HG02870 (cell line): Measurements from ENCODE around the gene WNT5B.

Experiments used
- ATAC-seq: cut with Tn5 transposase; IDR thresholded peaks from one replicate; pipeline ENCODE4 v1.9.1; 2021; ENCODE audit warnings: mild to moderate bottlenecking, moderate library complexity; ENCODE audit not compliant: unreplicated experiment

WNT5B gene

DNA sequence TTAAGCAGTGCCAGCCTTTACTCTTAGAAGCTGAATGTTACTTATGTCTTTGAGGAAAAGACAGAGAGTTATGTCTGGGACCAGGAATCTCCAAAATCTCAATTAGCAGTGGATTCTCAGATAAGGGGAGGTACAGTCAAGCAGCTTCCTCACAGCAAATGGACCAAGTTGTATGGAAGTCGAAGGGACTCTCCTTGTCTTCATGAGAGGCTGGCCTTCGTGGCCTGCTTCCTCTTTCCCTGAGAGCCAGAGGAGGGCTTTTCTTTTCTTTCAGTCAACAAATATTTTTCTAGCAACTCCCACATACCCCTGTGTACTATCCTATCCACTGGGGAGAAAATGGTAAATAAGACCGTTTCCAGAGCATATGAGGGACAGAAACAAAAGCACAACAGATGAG, 6.6 kb upstream of the WNT5B start:
- no peak for ATAC-seq

DNA sequence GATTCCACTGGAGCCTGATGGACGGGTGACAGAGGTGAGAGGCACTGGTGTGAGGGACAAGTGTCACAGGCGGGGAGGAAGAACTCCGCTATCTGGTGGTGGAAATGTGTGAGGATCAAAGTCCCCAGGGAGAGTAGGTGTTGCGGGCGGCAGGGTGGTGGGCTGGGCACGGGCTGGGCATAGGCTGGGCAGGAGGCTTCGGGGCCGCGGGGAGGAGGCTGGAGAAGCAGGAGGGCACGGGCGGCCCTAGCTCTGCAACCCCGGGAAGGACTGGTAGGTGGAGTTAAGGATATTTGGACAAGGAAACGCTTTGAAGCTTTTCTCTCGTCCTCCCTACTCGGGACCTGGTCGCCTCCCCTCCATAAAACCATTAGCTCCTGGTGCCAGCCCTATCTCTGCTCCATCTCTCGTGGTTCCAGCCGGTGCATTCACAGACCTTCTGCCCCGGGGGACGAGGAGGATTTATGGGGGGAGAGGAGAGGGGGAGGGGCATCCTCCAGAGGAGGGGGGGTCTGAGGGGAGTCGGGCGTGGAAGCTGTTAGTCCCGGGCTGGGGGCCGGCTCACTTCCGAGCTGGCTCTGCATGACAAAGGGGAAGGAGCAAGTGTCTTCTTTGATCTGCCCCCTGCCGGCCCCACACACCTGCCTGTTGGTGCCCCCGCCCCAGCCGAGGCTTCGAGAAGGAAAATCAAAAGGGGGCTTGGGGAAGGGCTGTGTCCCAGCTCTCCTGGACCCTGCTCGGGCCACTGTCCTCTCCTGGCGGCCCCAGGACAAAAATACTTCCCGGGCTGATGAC, 504 bp downstream of the WNT5B start:
- ATAC-seq: no peak

DNA sequence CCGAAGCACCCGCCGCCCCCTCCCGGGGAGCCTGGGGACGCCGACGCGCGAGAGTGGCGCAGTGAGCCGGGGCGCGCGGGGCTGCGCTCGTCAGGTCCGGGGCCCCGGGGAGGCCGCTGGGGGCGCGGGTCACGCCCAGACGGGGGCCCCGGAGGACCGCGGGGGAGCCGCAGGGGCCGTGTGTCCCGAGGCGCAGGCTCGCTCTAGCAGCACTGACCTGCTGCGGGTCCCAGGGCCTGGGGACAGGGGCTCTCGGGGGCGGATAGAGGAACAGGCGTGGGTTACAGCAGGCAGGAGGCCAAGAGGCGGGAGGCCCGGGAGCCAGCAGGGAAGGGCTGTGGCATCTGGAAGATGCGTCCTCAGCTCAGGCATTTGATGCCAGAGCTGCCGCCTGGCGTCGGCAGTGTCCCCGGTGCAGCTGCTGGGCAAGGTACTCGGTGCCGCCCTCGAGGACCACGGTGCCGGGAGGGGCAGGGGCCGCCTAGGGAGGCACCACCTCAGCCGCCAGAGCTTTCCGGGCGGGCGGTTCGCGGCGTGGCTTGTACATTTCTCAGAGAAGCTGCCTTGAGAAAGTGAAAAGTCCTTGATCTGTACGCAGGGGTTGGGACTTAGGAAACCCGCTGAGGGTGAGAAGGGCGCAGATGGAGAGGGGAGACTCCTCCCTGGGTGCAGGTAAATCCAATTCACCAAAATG, 1.2 kb downstream of the WNT5B start:
- no peak for ATAC-seq

DNA sequence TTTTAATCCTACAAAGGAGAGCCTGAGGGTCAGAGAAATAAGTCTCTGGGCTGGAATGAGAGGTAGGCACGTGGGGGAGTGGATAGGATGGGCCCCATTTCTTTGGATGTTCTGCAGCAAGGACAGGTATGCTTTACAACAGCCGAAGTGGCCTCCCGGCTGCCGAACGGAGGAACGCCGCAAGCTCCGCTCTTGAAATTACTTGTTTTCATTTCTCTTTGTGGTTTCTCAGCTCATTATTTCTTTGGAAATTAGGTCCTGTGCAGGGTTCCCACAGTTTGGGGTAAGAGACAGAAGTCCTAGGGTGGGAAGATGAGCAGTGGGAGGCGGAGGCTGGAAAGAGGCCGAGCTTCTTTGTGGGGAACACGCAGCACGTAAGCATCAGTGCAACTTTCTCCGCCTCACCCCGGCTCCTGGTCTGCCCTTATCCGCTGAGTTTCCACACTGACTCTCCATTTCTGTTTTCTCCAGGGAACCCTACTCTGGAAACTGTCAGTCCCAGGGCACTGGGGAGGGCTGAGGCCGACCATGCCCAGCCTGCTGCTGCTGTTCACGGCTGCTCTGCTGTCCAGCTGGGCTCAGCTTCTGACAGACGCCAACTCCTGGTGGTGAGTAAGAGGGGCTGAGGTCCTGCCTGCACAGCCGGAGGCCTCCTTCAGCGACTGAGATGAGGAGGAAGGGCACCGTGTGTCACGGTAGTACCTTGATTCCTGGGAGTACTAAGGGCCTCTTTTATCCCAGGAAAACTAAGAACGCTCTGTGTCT, 2.0 kb downstream of the WNT5B start:
- no peak for ATAC-seq

DNA sequence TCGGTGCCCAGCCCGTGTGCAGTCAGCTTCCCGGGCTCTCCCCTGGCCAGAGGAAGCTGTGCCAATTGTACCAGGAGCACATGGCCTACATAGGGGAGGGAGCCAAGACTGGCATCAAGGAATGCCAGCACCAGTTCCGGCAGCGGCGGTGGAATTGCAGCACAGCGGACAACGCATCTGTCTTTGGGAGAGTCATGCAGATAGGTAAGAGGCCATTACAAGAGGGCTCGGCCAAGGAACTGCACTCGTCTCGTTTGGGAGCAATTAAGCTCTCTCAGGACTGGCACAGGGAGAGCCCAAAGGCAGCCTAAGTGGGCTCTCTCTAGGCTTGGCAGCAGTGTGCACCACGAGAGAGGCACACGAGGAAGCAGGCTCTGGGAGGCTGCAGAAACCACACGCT, 3.7 kb downstream of the WNT5B start:
- no peak for ATAC-seq

DNA sequence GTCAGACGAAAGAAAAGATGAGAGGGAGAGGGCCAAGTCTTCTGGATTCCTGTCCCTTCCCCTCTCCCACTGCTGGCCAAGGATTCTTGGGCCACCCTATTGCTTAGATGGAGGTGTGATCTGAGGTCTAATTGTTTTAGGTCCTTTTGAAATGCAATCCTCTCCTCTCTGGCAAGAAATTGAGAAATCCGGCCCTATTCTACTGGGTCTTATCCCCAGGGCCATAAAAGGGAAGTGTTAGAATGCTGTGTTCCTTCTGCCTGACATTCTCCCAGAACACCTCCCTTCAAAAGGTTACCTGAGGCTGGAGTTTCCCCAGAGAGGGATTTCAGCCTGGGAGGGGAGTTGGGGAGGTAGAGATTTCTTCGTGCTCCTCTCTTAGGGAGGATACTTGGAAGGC, 4.4 kb downstream of the WNT5B start:
- ATAC-seq: no peak

DNA sequence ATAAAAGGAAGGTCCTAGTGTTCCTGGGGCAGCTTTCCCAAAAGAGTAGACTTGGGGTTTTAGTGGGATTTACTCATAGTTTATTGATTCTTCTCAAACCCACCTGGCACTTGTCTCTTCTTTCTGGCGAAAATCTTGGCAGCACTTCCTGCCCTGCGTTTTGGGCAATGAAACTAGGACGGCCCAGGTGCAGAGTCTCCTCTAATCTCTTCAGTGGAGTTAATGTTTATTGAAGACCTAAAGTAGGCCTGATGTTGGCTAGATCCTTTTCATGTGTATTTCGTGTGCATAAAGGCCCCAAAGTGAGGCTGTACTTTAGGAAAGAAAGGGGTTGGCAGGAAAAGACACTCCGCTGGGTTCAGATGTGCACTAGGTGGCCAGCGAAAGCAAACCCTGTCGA, 5.1 kb downstream of the WNT5B start:
- no peak for ATAC-seq

DNA sequence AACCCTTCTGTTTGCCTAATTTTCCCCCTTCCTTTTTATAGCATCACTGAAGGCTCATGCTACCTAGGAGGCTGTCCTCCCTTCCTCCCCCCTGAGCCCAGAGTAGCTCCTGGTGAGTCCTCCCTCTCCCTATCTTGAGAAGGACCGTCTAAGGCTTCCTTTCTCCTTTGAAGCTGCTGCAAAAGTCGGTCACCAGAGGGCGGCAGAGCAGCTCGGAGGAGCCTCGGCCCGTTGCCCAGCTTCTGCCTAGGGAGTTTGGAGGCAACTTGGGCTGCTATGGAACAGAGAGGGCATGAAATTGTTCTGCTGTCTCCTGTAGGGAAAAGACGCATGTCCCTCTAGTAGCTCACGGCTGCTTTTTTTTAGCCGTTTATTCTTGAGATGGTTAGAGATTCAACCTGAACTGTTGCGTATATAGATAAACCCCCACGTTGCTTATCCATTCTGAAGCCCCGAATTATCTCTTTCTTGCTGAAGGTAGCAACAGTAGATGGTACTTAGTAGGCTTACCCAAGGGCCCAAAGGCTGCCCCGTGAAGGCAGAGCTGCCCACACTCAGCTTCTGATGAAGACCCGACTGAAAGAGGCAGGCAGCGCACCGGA, 5.7 kb downstream of the WNT5B start:
- ATAC-seq: no peak

DNA sequence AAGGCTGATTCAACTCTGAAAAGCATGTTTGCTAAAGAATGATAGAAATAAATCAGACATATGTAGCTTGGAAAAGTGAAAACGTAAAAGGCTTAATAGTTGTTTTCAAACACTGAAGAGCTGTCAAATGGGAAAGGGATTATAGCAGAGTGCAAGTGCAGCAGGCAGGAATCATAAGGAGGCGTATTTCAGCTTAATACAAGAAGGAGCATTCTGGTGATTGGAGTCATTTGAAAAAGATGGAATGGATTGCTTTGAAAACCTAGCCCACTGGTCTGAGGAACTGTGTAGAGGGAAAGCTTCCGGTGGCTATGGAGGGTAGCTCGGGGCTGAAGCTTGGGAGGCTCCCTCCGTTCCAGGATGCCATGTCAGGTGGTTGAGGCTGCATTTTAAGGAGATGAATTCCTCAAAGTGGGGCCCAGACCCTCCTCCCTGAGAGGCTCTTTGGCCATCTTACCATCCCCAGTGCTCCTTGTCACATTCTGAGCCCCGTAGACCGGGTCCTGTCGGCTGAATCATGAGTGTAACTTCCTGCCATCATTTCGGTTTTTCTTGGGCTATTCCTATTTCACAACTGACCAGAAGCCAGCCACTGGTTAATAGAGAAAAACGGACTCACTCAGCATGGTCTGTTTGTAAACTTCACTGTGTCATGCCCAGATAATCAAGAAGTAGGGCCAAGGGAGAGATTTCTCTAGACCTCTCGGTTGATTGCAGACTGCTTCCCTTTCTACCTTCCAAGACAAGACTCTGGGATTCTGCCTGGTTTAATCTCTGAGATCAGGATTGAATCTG, 6.5 kb downstream of the WNT5B start:
- no peak for ATAC-seq

DNA sequence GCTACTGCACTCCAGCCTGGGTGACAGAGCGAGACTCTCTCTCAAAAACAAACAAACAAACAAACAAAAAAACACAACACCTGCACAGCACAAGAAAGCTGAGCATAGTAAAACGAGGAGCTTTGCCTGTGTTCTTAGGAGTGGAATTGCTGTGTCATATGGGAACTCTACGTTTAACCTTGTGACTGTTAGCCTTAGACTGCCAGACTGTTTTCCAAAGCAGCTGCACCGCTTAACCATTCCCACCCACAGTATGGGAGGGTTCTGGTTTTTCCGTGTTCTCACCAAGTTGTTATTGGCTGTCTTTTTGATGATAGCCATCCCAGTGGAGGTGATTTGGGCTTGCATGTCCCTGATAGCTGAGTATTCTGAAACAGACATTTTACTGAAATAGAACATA, 9.2 kb downstream of the WNT5B start:
- ATAC-seq: no peak

DNA sequence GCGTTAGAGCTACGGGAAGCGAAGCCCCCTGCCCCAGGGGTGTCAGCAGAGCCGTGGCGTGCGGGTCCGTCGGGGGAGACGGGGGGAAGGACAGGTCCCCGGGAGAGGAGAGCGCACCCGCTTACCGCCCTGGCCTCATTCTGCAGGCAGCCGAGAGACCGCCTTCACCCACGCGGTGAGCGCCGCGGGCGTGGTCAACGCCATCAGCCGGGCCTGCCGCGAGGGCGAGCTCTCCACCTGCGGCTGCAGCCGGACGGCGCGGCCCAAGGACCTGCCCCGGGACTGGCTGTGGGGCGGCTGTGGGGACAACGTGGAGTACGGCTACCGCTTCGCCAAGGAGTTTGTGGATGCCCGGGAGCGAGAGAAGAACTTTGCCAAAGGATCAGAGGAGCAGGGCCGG, 10.5 kb downstream of the WNT5B start:
- no peak for ATAC-seq

DNA sequence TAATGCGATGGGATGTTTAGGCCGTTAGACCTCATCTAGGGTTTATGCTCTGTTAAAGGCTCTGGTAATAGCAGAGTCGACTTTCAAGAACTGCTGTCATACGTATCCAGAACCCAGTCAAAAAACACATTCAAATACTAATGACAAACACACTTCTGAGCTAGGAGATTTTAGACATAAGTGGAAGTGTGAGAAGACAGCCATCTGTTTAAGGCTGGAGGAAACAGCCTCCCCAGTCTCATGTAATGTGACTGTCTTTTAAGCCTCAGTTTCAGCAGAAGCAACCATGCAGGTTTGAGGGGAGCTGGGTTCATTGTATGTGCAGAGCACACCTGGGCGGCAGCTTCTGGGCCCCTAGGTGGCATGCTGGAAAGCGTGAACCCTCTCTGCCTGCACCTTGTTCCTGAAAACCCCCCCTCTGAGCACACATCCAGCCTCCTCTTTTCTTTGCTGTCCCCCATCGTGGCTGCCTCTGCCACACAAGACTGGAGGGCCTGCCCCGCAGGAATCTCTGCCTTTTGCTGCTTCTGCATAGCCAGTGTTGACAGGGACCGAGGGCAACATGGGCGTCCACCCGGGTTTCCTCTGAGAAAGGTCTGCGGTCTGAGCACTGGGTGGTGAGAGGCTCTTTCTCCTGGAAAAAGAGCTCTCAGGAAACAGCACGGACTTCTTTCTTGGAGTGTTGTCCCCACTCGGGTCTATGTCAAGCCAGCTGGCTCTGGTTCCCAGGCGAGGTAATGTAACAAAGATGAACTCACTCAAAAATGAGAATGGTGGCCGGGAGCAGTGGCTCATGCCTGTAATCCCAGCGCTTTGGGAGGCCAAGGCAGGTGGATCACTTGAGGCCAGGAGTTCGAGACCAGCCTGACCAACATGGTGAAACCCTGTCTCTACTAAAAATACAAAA, 11.6 kb downstream of the WNT5B start:
- ATAC-seq: no peak

DNA sequence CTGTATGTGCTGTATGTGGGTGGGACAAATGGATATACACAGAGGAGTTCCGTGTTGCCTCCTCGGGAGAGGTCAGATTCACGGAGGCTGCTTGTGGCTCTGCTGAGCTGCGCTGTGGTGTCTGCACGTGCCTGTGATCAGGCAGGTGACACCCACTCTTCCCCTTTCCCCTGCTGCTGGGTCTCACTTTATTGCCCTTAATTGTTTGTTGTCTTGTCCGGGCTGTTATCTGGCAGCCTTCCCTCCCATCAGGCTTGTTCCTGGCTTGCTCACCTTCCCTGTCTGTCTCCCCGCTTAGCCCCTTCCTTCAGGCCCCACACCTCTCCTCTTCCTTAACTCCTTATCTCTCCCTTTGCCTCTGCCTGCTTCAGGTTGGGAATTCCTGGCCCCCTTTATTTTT, 13.5 kb downstream of the WNT5B start:
- no peak for ATAC-seq

DNA sequence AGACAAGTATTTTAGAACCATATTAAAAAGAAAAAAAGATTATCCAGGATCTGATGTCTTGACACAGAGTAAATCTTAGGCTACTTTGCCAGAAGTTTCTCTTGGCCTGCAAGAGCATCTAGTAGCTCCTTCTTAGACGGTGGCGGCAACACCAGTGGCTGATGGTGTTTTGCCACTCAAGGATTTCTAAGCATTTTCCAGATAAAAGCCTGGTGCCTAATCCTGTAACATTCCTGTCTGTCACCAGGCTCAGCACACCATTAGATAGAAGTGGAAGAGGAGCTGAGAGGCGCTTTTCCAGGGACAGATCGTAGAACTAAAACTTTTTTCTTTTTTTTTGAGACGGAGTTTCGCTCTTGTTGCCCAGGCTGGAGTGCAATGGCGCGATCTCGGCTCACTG, 14.0 kb downstream of the WNT5B start:
- ATAC-seq: no peak

DNA sequence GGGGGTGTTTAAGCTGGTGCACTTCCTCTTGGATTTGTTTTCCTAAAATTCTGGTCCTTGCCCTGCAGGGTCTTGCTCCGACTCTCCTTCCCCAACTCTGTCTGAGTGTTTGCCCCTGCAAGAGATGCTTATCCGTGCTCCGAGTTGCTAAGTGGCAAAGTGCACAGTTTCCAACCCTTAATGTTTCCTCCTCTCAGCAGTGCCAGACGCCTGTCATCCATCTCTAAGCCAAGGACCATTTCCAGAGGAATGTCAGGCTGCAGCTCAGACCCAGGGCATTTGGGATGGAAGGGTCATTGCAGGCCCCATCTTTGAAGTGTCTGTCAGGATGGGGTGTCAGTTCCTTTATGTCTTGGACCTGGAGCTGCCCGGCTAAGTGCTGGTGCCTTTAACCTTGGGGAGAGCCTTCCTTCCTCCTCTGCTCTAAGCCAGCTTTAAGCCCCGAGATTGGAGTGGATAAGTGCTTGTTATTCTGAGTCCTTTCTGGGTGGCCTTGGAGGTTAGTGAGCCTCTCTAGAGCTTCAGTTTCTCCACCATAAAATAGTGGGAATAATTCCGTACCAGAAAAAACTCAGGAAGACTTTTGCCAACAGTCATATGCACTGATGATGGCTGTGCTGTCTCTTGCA, 15.0 kb downstream of the WNT5B start:
- no peak for ATAC-seq

DNA sequence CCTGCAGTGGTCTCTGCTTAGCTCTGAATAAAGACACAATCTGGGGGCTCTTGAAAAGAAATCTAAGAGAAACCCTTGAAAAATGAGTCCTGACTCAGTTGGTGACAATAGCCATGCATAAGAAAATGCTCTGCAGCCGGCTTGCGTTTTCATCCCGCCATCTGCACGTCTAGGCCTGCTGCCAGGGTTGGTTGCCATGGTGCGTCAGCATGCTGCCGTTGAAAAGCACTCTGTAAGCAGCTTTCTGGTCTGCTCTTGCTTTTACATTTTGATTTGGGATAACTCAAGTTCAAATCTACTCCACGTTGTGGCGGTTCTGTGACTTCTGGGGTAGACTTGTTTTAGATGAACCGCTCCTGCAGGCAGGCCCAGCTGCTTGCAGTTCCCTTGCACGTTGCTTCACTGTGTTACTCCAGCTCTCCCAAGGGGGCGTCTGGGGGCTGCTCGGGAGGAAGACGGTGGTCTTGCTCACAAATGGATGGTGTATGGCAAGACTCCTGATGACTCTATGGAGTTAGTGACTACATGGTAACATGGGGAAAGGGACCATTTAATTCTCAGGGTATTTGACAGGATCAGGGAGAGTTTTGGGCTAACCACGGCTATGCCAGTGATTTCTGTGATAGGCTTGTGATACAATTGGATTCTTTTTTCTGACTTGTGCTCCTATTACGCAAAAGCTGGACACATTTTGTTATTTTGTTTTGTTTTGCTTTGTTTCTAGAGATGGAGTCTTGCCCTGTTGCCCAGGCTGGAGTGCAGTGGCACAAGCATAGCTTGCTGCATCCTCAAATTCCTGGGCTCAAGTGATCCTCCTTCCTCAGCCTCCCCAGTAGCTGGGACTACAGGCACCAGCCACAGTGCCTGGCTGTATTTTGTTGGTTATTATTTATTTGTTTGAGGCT, 15.8 kb downstream of the WNT5B start:
- no peak for ATAC-seq

DNA sequence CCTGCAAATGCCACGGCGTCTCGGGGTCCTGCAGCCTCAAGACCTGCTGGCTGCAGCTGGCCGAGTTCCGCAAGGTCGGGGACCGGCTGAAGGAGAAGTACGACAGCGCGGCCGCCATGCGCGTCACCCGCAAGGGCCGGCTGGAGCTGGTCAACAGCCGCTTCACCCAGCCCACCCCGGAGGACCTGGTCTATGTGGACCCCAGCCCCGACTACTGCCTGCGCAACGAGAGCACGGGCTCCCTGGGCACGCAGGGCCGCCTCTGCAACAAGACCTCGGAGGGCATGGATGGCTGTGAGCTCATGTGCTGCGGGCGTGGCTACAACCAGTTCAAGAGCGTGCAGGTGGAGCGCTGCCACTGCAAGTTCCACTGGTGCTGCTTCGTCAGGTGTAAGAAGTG, 16.8 kb downstream of the WNT5B start:
- no peak for ATAC-seq

DNA sequence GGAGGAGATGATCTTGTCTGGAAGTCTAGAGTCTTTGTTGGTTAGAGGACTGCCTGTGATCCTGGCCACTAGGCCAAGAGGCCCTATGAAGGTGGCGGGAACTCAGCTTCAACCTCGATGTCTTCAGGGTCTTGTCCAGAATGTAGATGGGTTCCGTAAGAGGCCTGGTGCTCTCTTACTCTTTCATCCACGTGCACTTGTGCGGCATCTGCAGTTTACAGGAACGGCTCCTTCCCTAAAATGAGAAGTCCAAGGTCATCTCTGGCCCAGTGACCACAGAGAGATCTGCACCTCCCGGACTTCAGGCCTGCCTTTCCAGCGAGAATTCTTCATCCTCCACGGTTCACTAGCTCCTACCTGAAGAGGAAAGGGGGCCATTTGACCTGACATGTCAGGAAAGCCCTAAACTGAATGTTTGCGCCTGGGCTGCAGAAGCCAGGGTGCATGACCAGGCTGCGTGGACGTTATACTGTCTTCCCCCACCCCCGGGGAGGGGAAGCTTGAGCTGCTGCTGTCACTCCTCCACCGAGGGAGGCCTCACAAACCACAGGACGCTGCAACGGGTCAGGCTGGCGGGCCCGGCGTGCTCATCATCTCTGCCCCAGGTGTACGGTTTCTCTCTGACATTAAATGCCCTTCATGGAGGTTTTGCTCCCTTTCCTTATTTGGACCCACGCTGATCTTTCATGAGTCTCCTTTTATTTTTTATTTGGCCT, 17.7 kb downstream of the WNT5B start:
- ATAC-seq: no peak
